GM13976 (cell line): ENCODE data around the gene ANKEF1.
"Not testable (repeated sequence)": the region's sequence is repeated elsewhere in the genome, so short reads cannot be mapped to it uniquely, and the experiment has no call there.

ENCODE experiments used
- DNase-seq: peaks from one replicate; pipeline ENCODE4 v3.0.0; 2012; ENCODE audit warnings: low spot score
- in situ Hi-C: fragments of 300-500 bp; cut with MboI; formaldehyde crosslinking; loops from one replicate; pipeline ENCODE4 v1.12.0; 2022; ENCODE audit warnings: low sequenced_read_pairs, mixed read lengths, inconsistent platforms; ENCODE audit not compliant: unreplicated experiment
- TF ChIP-seq, protein P1 (sequence below): IDR thresholded peaks from 2 replicates; pipeline ENCODE4 v1.5.1; 2012; ENCODE audit warnings: borderline replicate concordance, mild to moderate bottlenecking; ENCODE audit not compliant: insufficient read depth; ENCODE audit errors: extremely low read depth, missing control alignments, control extremely low read depth

Gene ANKEF1

DNA sequence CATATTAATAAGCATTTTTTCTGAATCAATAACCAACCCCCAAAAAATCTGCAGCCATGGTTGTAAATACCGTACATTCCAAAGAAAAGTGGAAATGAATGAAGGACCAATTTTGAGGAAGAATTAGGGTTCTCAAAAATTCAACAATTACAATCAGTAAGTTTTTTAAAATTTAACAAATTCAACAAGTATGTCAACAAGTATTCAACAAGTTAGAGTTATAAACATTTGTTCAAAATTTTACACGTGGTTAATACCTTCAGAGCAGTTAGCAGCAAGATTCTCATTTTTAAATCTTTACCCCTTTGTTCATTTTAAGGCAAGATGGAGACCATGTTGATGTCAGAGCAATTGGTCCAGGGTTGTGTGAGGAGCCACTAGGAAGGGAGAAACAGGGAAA lies 27.6 kb upstream of the ANKEF1 start:
- no peak for DNase-seq
- TF ChIP-seq, protein P1, sequence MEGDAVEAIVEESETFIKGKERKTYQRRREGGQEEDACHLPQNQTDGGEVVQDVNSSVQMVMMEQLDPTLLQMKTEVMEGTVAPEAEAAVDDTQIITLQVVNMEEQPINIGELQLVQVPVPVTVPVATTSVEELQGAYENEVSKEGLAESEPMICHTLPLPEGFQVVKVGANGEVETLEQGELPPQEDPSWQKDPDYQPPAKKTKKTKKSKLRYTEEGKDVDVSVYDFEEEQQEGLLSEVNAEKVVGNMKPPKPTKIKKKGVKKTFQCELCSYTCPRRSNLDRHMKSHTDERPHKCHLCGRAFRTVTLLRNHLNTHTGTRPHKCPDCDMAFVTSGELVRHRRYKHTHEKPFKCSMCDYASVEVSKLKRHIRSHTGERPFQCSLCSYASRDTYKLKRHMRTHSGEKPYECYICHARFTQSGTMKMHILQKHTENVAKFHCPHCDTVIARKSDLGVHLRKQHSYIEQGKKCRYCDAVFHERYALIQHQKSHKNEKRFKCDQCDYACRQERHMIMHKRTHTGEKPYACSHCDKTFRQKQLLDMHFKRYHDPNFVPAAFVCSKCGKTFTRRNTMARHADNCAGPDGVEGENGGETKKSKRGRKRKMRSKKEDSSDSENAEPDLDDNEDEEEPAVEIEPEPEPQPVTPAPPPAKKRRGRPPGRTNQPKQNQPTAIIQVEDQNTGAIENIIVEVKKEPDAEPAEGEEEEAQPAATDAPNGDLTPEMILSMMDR = no peak
- in situ Hi-C loops = no loop called here

DNA sequence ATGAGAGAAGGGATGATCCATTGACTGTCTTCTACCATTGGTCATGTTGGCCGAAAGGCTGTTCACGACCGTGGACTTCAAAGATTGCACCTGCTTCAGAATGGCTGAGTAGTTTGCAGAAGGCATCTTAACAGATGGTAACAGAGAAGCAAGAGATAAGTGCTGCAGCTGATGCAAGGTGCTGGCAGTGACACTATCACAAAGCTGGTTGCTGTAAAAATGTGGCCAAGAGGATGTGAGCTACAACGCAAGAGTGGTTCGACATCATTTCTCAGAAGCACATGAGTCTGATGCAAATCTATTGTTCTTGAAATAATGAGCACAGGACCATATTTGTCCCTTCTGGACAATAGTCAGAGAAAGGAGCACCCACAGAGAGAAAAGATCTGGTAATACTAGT lies 27.0 kb upstream of the ANKEF1 start:
- TF ChIP-seq, protein P1 = no peak
- DNase-seq = no peak

DNA sequence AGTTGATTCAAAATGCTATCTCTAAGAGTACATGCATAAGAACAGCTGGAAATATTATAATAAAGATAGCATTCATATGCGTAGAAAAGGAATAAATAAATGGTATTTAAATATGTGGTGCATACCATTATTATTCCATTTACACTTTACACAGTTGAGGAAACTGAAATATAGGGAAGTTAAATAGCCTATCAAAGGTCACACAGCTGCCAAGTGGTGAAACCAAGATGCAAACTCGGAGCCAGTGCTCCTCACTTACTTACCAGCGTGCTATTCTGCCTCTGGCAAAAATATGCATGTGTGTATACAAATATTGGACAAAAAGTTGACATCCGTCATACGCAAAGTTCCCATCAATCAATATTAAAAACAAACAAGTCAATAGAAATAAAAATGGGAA lies 22.3 kb upstream of the ANKEF1 start:
- DNase-seq = no peak
- TF ChIP-seq, protein P1 = no peak
- in situ Hi-C loops = no loop called here

More for the DNA sequence above, 27.0 kb upstream of the ANKEF1 start:
- in situ Hi-C loops = no loop called here

DNA sequence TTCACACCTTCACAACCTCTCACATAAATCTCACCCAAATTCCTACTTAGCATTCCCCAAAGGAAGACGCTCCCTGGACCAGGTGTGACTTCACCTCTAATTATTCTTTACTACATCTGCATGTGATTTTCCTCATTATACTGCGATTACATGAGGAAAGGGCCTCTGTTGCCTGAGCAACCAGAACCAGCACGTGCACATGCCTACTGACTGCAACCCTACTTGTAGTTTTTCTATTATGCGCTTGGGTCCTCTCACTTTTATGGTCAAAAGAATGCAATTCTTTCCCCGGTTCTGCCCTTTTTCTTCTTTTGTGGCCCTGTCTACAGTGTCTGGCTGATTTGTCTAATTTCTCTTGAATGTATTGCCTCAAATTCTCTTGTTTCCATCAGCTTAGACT lies 20.4 kb upstream of the ANKEF1 start:
- DNase-seq = no peak
- in situ Hi-C loops = no loop called here
- TF ChIP-seq, protein P1 = no peak

DNA sequence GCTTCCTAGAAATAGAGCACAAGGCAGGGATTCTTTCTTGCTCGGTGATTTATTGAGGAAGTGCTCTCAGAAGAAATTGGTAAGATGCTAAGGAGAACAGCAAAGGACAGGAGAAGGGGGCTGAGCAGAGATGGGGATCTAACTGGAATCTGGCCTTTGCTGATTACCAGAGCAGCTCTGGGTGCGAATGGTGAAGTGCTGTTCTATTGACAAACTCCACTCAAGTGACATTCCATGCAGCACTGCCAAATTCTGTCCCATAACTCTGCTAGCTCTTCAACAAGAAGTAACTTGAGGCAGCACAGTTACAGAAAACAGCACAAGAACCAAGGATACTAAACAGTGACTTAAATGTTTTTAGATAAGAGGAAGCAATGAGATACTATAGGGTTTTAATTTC lies 13.8 kb upstream of the ANKEF1 start:
- no peak for DNase-seq
- TF ChIP-seq, protein P1 = no peak
- in situ Hi-C loops = no loop called here

DNA sequence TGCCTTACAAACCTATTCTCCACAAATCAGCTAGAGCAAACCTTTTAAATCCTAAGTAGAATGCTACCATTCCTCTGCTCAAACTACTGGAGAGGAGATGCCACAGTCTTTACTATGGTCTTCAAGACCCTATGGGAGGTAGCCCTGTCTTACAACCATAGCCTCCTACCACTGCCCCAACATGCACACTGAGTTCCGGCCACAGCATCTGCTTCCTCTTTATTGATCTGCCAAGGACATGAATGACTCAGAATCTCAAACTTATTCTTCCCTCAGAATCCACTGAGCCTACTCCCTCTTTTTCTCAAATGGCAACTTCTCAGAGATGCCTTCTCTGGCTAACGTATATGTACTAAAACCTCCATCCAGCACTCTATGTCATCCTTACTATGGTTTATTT lies 12.2 kb upstream of the ANKEF1 start:
- TF ChIP-seq, protein P1 = no peak
- no peak for DNase-seq
- in situ Hi-C loops = no loop called here

DNA sequence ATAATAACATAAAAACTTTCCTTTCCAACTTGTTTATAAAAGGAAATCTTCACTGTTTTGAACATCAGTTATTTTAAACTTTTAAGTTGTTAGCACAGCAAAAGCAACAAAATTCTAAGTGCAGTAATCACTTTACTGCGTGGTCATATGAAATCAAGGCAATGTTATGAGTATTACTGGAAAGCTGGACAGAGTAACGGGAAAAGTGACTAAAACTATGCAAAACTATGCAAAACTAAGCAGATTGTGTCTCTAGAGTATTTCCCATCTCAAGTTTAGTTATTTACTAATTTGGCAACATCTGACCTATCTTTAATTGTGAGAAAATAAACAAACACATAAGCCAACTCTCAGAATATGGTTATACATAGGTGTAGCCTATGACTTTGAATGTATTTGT lies 10.9 kb upstream of the ANKEF1 start:
- in situ Hi-C loops = no loop called here
- DNase-seq = no peak
- TF ChIP-seq, protein P1 = no peak

DNA sequence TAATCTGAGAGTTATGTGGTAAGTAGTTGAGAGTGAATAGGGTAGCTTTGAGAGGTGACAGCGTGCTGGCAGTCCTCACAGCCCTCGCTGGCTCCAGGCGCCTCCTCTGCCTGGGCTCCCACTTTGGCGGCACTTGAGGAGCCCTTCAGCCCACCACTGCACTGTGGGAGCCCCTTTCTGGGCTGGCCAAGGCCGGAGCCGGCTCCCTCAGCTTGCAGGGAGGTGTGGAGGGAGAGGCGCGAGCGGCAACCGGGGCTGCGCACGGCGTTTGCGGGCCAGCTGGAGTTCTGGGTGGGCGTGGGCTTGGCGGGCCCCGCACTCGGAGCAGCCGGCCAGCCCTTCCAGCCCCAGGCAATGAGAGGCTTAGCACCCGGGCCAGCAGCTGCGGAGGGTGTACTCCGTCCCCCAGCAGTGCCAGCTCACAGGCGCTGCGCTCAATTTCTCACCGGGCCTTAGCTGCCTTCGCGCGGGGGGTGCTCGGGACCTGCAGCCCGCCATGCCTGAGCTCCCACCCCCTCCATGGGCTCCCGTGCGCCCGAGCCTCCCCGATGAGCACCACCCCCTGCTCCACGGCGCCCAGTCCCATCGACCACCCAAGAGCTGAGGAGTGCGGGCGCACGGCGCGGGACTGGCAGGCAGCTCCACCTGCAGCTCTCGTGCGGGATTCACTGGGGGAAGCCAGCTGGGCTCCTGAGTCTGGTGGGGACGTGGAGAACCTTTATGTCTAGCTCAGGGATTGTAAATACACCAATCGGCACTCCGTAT lies 3.2 kb upstream of the ANKEF1 start:
- in situ Hi-C loops, DNase-seq: not testable (repeated sequence)

DNA sequence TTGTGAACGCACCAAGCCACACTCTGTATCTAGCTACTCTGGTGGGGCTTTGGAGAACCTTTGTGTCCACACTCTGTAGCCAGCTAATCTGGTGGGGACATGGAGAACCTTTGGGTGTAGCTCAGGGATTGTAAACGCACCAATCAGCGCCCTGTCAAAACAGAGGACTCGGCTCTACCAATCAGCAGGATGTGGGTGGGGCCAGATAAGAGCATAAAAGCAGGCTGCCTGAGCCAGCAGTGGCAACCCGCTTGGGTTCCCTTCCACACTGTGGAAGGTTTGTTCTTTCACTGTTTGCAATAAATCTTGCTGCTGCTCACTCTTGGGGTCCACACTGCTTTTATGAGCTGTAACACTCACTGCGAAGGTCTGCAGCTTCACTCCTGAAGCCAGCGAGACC lies 2.5 kb upstream of the ANKEF1 start:
- in situ Hi-C loops = not testable (repeated sequence)

More for the DNA sequence above, 2.5 kb upstream of the ANKEF1 start:
- not testable (repeated sequence) for DNase-seq
